ENCODE results near the gene MOB2.

MOB2 gene

GRCh38 chr11:1487091-1487850, 692 bp upstream of the MOB2 start:
- DNase-seq (ENCODE audit: low read depth in 3 of 3) = no peak

- no peak for DNase-seq (ENCODE audit: low read depth in 3 of 3)
Measured at GRCh38 chr11:1485504-1485885, 1.1 kb downstream of the MOB2 start.

- no peak for DNase-seq (ENCODE audit: low read depth in 3 of 3)
Measured at GRCh38 chr11:1484695-1485503, 1.7 kb downstream of the MOB2 start.

- DNase-seq (ENCODE audit: low read depth in 3 of 3) = no peak
Measured at GRCh38 chr11:1484061-1484671, 2.4 kb downstream of the MOB2 start.

GRCh38 chr11:1483445-1483961, 3.1 kb downstream of the MOB2 start:
- no peak for DNase-seq (ENCODE audit: low read depth in 3 of 3)

GRCh38 chr11:1482581-1483444, 3.8 kb downstream of the MOB2 start:
- no peak for DNase-seq (ENCODE audit: low read depth in 3 of 3)

GRCh38 chr11:1481861-1482441, 4.6 kb downstream of the MOB2 start:
- DNase-seq (ENCODE audit: low read depth in 3 of 3) = no peak

GRCh38 chr11:1481483-1481825, 5.1 kb downstream of the MOB2 start:
- no peak for DNase-seq (ENCODE audit: low read depth in 3 of 3)

- no peak for DNase-seq (ENCODE audit: low read depth in 3 of 3)
Measured at GRCh38 chr11:1480555-1481482, 5.8 kb downstream of the MOB2 start.

GRCh38 chr11:1480191-1480554, 6.4 kb downstream of the MOB2 start:
- DNase-seq (ENCODE audit: low read depth in 3 of 3) = no peak

- DNase-seq (ENCODE audit: low read depth in 3 of 3) = no peak
Measured at GRCh38 chr11:1479678-1480118, 6.9 kb downstream of the MOB2 start.

GRCh38 chr11:1479006-1479677, 7.4 kb downstream of the MOB2 start:
- DNase-seq (ENCODE audit: low read depth in 3 of 3) = no peak

- no peak for DNase-seq (ENCODE audit: low read depth in 3 of 3)
Measured at GRCh38 chr11:1478544-1478943, 8.0 kb downstream of the MOB2 start.

- DNase-seq (ENCODE audit: low read depth in 3 of 3) = no peak
Measured at GRCh38 chr11:1478011-1478410, 8.6 kb downstream of the MOB2 start.

- DNase-seq (ENCODE audit: low read depth in 3 of 3) = no peak
Measured at GRCh38 chr11:1476940-1477736, 9.4 kb downstream of the MOB2 start.

GRCh38 chr11:1475841-1476240, 10.7 kb downstream of the MOB2 start:
- no peak for DNase-seq (ENCODE audit: low read depth in 3 of 3)

- no peak for DNase-seq (ENCODE audit: low read depth in 3 of 3)
Measured at GRCh38 chr11:1473786-1474185, 12.8 kb downstream of the MOB2 start.

GRCh38 chr11:1473011-1473628, 13.5 kb downstream of the MOB2 start:
- no peak for DNase-seq (ENCODE audit: low read depth in 3 of 3)

Measured in stimulated activated CD4-positive, alpha-beta T cell treated with anti-CD3 and anti-CD28 coated beads, TNF-alpha, amount 100 ng/mL, for 24 hours (primary cell).